ENCODE data around the gene ZNF230.

ZNF230 gene

DNA sequence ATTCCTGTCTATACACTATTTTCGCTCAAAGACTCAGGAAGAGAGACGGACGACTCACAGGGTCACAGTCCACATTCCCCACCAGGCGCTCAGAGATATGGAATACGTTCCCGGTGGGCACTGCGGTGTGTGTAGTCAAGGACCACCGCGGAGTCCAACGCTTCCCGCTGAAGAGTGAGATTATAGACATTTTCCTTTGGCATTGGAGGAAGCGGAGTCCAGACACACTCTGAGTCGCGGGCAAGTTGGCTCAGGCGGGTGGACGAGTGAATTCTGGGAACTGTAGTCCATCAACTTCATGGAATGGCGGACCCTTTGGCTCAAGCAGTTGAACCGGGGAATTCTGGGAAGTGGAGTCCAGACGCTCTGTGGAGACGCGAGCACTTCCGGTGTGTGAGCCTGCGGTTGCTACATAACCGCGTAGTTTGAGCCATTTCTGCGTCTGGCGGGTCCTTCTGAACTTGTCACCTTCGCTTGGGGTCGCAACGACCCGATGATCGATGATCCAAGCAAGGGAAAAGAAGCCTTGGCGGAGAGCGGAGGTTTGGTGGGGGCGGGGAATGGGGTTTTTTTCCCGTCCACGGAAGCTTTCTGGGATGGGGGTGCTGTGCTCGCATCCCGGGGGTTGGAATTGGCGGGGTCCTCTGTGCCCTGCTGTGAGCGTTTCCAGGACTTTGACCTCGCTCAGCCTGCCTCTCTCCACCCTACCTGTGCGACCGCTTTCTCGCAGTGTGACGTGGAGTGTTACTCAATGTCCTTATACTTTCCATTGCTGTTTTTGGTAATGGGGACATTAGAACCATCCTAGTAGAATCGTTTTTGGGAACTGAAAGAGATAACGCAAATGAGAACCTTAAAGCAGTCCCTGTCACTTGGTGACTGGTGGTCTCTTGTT lies at the start of gene ZNF230:
TSS of gene ZNF230 (plus strand) at position 392 of the 895 bp plus-strand sequence. CDS start 4,122 bp downstream, outside the sequence.
- peak; percentile 38 to 97 (median 88) for DNase-seq

GRCh38 chr19:43956827-43957226 lies 45.9 kb upstream of the ZNF230 start:
- no peak for DNase-seq

DNA sequence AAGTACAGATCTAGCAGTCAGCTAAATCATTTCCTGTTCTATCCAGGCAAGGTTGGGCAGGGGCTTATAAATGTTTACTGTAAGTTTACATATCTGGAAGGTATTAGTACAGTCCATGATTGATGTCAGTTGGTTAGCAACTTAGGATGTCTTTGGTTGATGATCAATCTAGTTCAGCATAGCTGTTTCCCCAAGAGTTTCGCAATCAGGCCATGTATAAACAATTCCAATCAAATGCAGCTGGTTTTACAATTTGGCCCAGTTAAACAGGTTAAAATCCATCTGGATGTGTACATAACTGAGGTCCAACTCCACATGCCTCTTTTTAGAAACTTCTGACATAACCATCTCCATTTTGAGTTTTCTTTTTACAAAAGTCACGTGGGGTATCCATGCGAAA lies 44.9 kb upstream of the ZNF230 start:
- no peak for DNase-seq

- DNase-seq = no peak
Measured at GRCh38 chr19:43960411-43960810, 42.3 kb upstream of the ZNF230 start.

- no peak for DNase-seq
Measured at GRCh38 chr19:43966079-43966694, 36.6 kb upstream of the ZNF230 start.

GRCh38 chr19:43976732-43977131 lies 26.0 kb upstream of the ZNF230 start:
- no peak for DNase-seq

GRCh38 chr19:43983544-43983911 lies 19.2 kb upstream of the ZNF230 start:
- no peak for DNase-seq

DNA sequence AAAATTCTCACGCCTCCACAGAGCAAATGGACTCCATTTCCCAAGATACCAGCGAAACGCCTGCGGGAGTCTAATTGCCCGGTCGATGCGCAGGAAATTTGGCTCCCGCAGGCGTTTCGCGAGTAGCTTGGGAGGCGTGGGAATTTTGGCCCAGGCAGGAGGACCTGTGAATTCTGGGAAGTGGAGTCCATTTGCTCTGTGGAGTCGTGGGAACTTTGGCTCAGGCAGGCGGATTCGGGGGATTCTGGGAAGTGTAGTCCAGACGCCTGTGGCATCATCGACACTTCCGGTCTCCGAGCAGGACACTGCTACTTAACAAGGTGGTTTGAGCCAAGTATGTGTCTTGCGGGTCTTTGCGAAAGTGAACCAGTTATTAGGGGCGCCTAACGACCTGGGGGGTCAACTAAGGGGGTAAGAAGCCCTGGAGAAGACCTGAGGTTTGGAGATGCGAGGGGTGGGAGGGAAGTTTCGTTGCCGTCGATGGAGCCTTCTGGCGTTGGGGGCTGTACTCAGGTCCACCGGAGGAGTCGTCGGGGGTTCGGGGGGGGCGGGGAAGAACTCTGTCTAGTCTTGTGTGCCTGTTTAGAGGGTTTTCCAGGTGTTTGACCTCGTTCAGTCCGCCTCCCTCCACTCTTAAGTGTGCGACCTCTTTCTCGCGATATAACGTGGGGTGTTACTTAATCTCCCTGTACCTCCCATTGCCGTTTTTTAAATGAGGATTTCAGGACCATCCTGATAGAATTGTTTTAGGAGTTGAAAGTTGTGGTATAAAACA lies 18.7 kb upstream of the ZNF230 start, which contains the start of gene ZNF155:
TSS of gene ZNF155 (plus strand) at position 277 of the 775 bp plus-strand sequence. CDS start 4,356 bp downstream, outside the sequence.
- peak; percentile 14 to 97 (median 90) for DNase-seq

GRCh38 chr19:43984687-43985000 lies 18.1 kb upstream of the ZNF230 start:
- peak in 4 of 56 donors; percentile 1 to 11 (median 4) for DNase-seq

GRCh38 chr19:43997631-43998290 lies 5.0 kb upstream of the ZNF230 start:
- no peak for DNase-seq

- DNase-seq = peak in 1 of 56 donors; percentile 29
Measured at GRCh38 chr19:44002212-44002565, 568 bp upstream of the ZNF230 start.

GRCh38 chr19:44003461-44004009 lies 778 bp downstream of the ZNF230 start:
- peak in 1 of 56 donors; percentile 4 for DNase-seq

GRCh38 chr19:44005973-44006372 lies 3.2 kb downstream of the ZNF230 start:
- DNase-seq = no peak

DNA sequence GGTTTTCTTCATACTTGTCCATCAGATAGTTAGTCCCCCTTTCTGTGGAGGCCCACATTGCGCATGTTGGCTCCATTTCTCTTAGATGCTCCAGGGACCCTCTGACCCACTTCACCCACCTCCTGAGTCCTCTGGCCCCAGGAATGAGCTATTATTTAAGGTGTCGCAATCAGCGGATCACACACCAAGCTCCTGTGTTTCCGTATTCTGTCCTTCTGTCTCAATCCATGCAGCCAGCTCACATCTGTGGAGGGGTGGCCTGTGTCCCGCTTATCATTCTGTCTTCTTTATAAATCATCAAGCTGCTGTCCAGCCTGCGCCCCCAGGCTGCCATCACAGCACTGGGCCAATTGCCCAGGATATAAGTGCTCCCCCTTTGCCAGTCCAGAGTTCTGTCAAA lies 4.7 kb downstream of the ZNF230 start:
- no peak for DNase-seq

- no peak for DNase-seq
Measured at GRCh38 chr19:44010468-44010867, 7.7 kb downstream of the ZNF230 start.

DNA sequence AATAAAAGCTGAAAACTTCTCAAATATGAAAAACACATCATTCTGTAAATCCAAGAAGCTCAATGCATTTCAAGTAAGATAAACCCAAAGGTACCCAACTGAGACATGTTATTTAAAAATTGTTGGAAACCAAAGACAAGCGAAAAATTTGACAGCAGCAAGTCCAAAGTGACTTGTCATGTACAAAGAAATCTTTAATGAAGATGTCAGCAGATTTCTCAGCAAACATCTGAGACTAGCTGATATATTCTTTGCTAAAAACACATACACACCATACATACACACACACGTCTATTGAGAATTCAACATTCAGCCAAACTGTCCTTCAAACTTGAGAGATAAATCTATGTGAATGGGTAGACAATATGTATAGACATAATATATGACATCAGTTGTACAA lies 16.7 kb downstream of the ZNF230 start:
- no peak for DNase-seq

DNA sequence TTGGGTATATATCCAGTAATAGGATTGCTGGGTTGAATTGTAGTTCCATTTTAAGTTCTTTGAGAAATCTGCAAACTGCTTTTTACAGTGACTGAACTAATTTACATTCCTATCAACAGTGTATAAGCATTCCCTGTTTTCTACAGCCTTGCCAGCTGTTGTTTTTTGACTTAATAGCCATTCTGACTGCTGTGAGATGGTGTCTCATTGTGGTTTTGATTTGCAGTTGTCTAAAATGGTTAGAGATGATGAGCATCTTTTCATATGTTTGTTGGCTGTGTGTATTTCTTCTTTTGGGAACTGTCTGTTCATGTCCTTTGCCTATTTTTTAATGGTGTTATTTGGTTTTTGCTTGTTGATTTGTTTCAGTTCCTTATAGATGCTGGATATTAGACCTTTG lies 18.5 kb downstream of the ZNF230 start:
- no peak for DNase-seq

- no peak for DNase-seq
Measured at GRCh38 chr19:44024900-44025216, 22.1 kb downstream of the ZNF230 start.

- DNase-seq = peak; percentile 3 to 92 (median 72)
Measured at GRCh38 chr19:44025217-44025936, 22.6 kb downstream of the ZNF230 start, which contains the start of gene ZNF222. ZNF222 (plus strand) TSS chr19:44025379; CDS start chr19:44025437, 58 bp downstream.

- no peak for DNase-seq
Measured at GRCh38 chr19:44026622-44027021, 23.9 kb downstream of the ZNF230 start.

All from amygdala (tissue), 56 donors.